HG03558 (cell line): ENCODE measurements around the gene GPATCH2L.

Source experiments
- ATAC-seq: cut with Tn5 transposase; IDR thresholded peaks from one replicate; pipeline ENCODE4 v1.9.1; 2021; ENCODE audit warnings: moderate number of reproducible peaks; ENCODE audit not compliant: unreplicated experiment; ENCODE audit errors: extremely low read depth

Gene GPATCH2L

GRCh38 chr14:76250302-76250701, 98.6 kb downstream of the GPATCH2L start:
- no peak for ATAC-seq

- no peak for ATAC-seq
Observed at GRCh38 chr14:76252471-76252870, 100.7 kb downstream of the GPATCH2L start.

- ATAC-seq: no peak
Observed at GRCh38 chr14:76253111-76253510, 101.4 kb downstream of the GPATCH2L start.

GRCh38 chr14:76256545-76256944, 104.8 kb downstream of the GPATCH2L start:
- no peak for ATAC-seq

- ATAC-seq: no peak
Observed at GRCh38 chr14:76257111-76257803, 105.5 kb downstream of the GPATCH2L start.

- ATAC-seq: no peak
Observed at GRCh38 chr14:76257842-76258397, 106.2 kb downstream of the GPATCH2L start.

- ATAC-seq: no peak
Observed at GRCh38 chr14:76259029-76259735, 107.5 kb downstream of the GPATCH2L start.

GRCh38 chr14:76260749-76261148, 109.0 kb downstream of the GPATCH2L start:
- no peak for ATAC-seq

- ATAC-seq: no peak
Observed at GRCh38 chr14:76261371-76261811, 109.7 kb downstream of the GPATCH2L start.

GRCh38 chr14:76262641-76263040, 110.9 kb downstream of the GPATCH2L start:
- ATAC-seq: no peak
